ENCODE data around the gene SUMO3. TPM values are rescaled to one million over a fixed set of nuclear protein-coding genes. Genes with fewer than 3 reads are reported as not detected.
A peak's percentile ranks its signal among the peaks of the same experiment; 100 is the strongest.

The SUMO3 gene
- total and polyA plus RNA-seq, 2 of the 13 experiments (the other 11 are each of a cell fraction or from before 2014, with no cell fraction given), result 51.4 to 92.4 TPM

GRCh38 chr21:44846485-44847260 is 28.8 kb upstream of the SUMO3 start (continued):
- TF ChIP-seq TFE3 (CRISPR knock-in tag; IDR thresholded peaks at IDR 0.05), result peak; percentile 26; the same call in 1 of the 2 replicates
- 0 out of 2 replicates have a peak, but pooled peaks have one; percentile 6 for TF ChIP-seq NFKB2 (CRISPR knock-in tag; IDR thresholded peaks at IDR 0.05; ENCODE audit: borderline replicate concordance)
- TF ChIP-seq ZBTB39 (CRISPR knock-in tag; IDR thresholded peaks at IDR 0.05), result 0 out of 2 replicates have a peak, but pooled peaks have one; percentile 50
- no peak for TF ChIP-seq GABPA (IDR thresholded peaks at IDR 0.05; ENCODE audit: low read depth, low read length)
- TF ChIP-seq GABPA (CRISPR knock-in tag; IDR thresholded peaks at IDR 0.05; ENCODE audit: low read depth), result 0 out of 2 replicates have a peak, but pooled peaks have one; percentile 18
- peak; percentile 53; the same call in 1 of the 2 replicates for TF ChIP-seq MTF2 (CRISPR knock-in tag; IDR thresholded peaks at IDR 0.05; ENCODE audit: borderline replicate concordance)
- peak; percentile 60; the same call in 1 of the 2 replicates for TF ChIP-seq ARID4A (CRISPR knock-in tag; IDR thresholded peaks at IDR 0.05; ENCODE audit: borderline replicate concordance)
- TF ChIP-seq, protein P1, sequence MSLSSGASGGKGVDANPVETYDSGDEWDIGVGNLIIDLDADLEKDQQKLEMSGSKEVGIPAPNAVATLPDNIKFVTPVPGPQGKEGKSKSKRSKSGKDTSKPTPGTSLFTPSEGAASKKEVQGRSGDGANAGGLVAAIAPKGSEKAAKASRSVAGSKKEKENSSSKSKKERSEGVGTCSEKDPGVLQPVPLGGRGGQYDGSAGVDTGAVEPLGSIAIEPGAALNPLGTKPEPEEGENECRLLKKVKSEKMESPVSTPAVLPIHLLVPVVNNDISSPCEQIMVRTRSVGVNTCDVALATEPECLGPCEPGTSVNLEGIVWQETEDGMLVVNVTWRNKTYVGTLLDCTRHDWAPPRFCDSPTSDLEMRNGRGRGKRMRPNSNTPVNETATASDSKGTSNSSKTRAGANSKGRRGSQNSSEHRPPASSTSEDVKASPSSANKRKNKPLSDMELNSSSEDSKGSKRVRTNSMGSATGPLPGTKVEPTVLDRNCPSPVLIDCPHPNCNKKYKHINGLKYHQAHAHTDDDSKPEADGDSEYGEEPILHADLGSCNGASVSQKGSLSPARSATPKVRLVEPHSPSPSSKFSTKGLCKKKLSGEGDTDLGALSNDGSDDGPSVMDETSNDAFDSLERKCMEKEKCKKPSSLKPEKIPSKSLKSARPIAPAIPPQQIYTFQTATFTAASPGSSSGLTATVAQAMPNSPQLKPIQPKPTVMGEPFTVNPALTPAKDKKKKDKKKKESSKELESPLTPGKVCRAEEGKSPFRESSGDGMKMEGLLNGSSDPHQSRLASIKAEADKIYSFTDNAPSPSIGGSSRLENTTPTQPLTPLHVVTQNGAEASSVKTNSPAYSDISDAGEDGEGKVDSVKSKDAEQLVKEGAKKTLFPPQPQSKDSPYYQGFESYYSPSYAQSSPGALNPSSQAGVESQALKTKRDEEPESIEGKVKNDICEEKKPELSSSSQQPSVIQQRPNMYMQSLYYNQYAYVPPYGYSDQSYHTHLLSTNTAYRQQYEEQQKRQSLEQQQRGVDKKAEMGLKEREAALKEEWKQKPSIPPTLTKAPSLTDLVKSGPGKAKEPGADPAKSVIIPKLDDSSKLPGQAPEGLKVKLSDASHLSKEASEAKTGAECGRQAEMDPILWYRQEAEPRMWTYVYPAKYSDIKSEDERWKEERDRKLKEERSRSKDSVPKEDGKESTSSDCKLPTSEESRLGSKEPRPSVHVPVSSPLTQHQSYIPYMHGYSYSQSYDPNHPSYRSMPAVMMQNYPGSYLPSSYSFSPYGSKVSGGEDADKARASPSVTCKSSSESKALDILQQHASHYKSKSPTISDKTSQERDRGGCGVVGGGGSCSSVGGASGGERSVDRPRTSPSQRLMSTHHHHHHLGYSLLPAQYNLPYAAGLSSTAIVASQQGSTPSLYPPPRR (CRISPR knock-in tag; IDR thresholded peaks at IDR 0.05; ENCODE audit: borderline replicate concordance), result peak; percentile 51; the same call in 1 of the 2 replicates
- no peak for TF ChIP-seq BRD4 (CRISPR knock-in tag; IDR thresholded peaks at IDR 0.05)
- peak; percentile 10; the same call in 1 of the 2 replicates for TF ChIP-seq UBTF (CRISPR knock-in tag; IDR thresholded peaks at IDR 0.05)
